Progenitor cell of endocrine pancreas (in vitro differentiated cells): ENCODE measurements around the gene SRGAP1. TPM values are rescaled to one million over a fixed set of nuclear protein-coding genes. Genes with fewer than 3 reads are reported as not detected.
"Not testable (repeated sequence)": the region's sequence is repeated elsewhere in the genome, so short reads cannot be mapped to it uniquely, and the experiment has no call there.

ENCODE experiments used
- DNase-seq: peaks from one replicate; pipeline ENCODE4 v3.0.0; 2021; ENCODE audit warnings: low spot score; ENCODE audit not compliant: unreplicated experiment
- H3K27ac Mint-ChIP-seq: 2 replicates; pipeline ENCODE4 v1.8.0; 2021; ENCODE audit warnings: mild to moderate bottlenecking, moderate library complexity, mixed read lengths
- H3K27me3 Mint-ChIP-seq: 2 replicates; pipeline ENCODE4 v1.8.0; 2021; ENCODE audit warnings: mixed read lengths
- H3K36me3 Mint-ChIP-seq: 2 replicates; pipeline ENCODE4 v1.8.0; 2022; ENCODE audit warnings: mixed read lengths; ENCODE audit not compliant: insufficient read depth
- H3K4me1 Mint-ChIP-seq: 2 replicates; pipeline ENCODE4 v1.8.0; 2021; ENCODE audit warnings: low read depth, mixed read lengths
- H3K4me3 Mint-ChIP-seq: 2 replicates; pipeline ENCODE4 v1.8.0; 2021; ENCODE audit warnings: low read depth, mild to moderate bottlenecking, moderate library complexity, mixed read lengths
- H3K9me3 Mint-ChIP-seq: 2 replicates; pipeline ENCODE4 v1.8.0; 2021; ENCODE audit warnings: low read depth, mixed read lengths
- CTCF ChIP-seq: fragments of 200-600 bp; sonication (generic); IDR thresholded peaks from one replicate; pipeline ENCODE4 v1.5.0; 2021; ENCODE audit warnings: antibody characterized with exemption, mild to moderate bottlenecking; ENCODE audit not compliant: unreplicated experiment
- total RNA-seq: library from RNA; stranded (reverse); gene quantifications from 2 replicates; pipeline ENCODE4 v1.2.1, GENCODE V29; 2021

SRGAP1 gene
- total RNA-seq, 1 donor from 2014 or later: 23.1 TPM

GRCh38 chr12:64010069-64010686 lies 165.7 kb downstream of the SRGAP1 start:
- no peak for DNase-seq
- Mint-ChIP-seq H3K27me3 (no peaks in the 10 kb centered on the region), H3K27ac (no peak overlapping the region), H3K4me1 (peaks cover 4% of the 10 kb centered on the region), H3K9me3 (peaks cover 8% of the 10 kb centered on the region), H3K4me3 (no peak overlapping the region), H3K36me3 (peaks cover 5% of the 10 kb centered on the region)
- no peak for TF ChIP-seq CTCF

- Mint-ChIP-seq H3K27me3 (no peaks in the 10 kb centered on the region), H3K4me3 (no peak overlapping the region), H3K36me3 (no peaks in the 10 kb centered on the region), H3K4me1 (peaks cover 8% of the 10 kb centered on the region), H3K27ac (no peak overlapping the region), H3K9me3 (no peaks in the 10 kb centered on the region)
- no peak for DNase-seq
- TF ChIP-seq CTCF: no peak
Measured at GRCh38 chr12:64016521-64016920, 172.0 kb downstream of the SRGAP1 start.

- not testable (repeated sequence) for H3K4me1 Mint-ChIP-seq, H3K27me3 Mint-ChIP-seq, H3K36me3 Mint-ChIP-seq, H3K4me3 Mint-ChIP-seq, H3K27ac Mint-ChIP-seq, DNase-seq, H3K9me3 Mint-ChIP-seq
Measured at GRCh38 chr12:64018116-64018515, 173.6 kb downstream of the SRGAP1 start.

GRCh38 chr12:64018524-64018923 lies 174.0 kb downstream of the SRGAP1 start:
- no peak for TF ChIP-seq CTCF
- no peak for DNase-seq
- H3K4me1 Mint-ChIP-seq: peaks cover 4% of the 10 kb centered on the region
- no peaks in the 10 kb centered on the region for H3K36me3 Mint-ChIP-seq
- no peak overlapping the region for H3K27ac Mint-ChIP-seq
- no peaks in the 10 kb centered on the region for H3K9me3 Mint-ChIP-seq
- H3K4me3 Mint-ChIP-seq: no peak overlapping the region
- no peaks in the 10 kb centered on the region for H3K27me3 Mint-ChIP-seq

GRCh38 chr12:64019101-64019500 lies 174.6 kb downstream of the SRGAP1 start:
- H3K27ac Mint-ChIP-seq: no peak overlapping the region
- no peak for DNase-seq
- H3K9me3 Mint-ChIP-seq: no peaks in the 10 kb centered on the region
- no peak overlapping the region for H3K4me3 Mint-ChIP-seq
- TF ChIP-seq CTCF: no peak
- H3K4me1 Mint-ChIP-seq: peaks cover 3% of the 10 kb centered on the region
- no peaks in the 10 kb centered on the region for H3K36me3 Mint-ChIP-seq
- no peaks in the 10 kb centered on the region for H3K27me3 Mint-ChIP-seq

GRCh38 chr12:64019654-64020053 lies 175.2 kb downstream of the SRGAP1 start:
- Mint-ChIP-seq H3K36me3 (no peaks in the 10 kb centered on the region), H3K9me3 (no peaks in the 10 kb centered on the region), H3K4me3 (no peak overlapping the region), H3K27me3 (no peaks in the 10 kb centered on the region), H3K27ac (no peak overlapping the region), H3K4me1 (peaks cover 3% of the 10 kb centered on the region)
- DNase-seq: no peak
- TF ChIP-seq CTCF: no peak
